ENCODE results near the gene RALGPS1.

Gene RALGPS1

DNA sequence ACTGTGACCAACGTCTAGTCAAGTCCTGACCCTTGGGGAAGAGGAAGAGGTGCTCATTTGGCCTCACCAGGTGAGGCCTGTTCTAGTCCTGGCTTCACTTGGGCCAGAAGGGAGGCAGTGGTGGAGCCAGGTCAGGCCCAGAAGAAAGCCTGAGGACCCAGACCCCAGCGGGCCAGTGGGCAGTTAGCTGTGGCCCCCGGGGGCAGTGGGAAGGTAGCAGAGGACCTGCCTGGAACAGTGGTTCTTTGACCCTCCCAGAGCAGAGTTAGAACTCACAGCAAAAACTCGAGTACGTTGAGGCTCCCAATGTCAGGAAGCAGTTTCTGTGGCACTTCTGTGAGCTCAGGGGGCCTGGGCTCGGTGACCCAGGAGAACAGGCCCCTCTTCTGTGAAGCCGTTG, 284.0 kb downstream of the RALGPS1 start:
- DNase-seq, result no peak

DNA sequence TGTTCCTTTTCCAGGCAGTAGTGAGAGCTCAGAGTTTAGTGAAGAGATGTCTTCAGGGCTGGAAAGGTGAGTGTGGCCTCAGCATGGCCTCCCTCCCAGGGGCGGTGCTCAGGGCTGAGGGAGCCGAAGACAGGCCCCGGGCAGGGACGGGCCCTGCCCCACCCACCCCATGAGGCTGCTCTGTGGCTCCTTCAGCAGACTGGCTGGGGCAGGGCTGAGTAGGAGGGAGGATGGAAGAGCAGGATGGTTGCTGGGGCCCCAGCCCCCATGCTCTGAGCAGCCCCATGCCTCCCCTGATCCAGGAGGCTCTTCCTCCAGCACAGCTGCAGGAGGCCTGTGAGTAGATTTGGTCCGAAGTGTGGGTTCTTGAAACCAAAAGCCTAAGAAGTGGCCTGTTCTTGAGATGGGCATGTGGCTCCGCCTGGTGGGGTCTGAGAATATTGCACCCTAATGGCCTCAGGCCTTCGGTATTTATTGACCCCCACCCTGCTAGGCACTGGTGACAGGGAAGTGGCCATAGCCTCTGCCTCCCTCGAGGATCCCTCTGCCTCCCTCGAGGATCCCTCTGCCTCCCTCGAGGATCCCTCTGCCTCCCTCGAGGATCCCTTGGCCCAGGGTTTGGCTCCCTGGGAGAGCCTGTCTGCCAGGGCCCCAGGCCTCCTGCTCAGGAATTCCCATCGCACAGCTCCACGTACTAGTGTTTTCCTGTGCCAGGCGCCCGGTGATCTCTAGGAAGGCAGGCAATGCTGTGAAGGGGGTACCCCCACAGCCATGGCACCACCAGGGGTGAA, 284.6 kb downstream of the RALGPS1 start:
- DNase-seq, result peak; percentile 29

DNA sequence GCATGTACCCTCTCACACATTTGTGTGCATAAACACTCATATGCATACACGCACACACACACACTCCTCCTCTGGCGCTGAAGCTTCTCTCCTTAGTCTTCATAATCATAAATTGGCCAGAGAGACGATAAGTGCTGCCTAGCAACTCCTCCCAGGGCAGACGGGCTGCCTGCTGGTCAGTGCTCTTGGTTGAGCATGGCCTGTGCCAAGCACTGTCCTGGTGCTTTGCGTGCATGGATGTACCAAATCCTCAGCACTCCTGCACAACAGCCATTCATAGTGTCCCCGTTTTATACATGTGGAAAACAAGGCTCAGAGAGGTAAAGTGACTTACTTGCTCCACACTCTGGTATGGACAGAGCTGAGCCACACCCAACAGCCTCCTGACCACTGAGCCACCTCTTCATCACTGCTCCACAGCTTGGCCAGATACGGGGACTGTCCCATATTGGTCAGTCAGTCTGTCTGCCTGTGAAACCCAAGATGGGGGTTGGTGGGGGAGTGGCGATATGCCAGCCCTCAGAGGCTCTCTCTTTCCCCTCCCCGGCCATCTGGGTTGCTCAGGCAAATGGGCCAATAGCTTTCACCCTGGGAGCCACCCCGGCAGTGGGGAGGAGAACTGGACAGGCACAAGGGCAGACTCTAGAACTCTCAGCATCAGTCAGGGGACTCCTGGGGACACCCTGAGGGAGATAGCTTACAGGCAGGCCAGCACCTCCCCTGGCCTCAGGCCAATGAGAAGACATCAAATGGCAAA, 285.7 kb downstream of the RALGPS1 start:
- no peak for DNase-seq

DNA sequence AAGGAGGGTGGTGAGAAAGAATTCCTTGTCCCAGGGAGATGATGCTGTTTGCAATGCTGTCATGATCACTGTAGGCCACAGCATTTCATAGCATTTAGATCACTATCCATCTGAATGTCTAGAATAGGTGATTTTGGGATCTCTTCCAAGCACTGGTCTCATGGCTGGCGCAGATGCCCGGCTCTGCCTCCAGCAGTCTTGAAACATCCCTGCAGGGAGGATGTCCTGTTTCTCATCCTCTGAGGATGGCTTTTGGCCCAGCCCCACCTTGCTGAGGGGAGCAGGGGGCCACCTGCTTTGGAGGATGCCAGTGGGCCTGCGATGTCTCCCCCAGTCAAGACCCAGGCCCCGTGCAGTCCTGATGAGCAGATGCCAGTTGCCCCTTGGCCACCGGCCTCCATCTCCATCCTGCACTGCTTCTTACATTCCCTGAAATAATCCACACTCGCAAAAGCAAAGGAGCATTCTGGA, 286.5 kb downstream of the RALGPS1 start:
- no peak for DNase-seq

DNA sequence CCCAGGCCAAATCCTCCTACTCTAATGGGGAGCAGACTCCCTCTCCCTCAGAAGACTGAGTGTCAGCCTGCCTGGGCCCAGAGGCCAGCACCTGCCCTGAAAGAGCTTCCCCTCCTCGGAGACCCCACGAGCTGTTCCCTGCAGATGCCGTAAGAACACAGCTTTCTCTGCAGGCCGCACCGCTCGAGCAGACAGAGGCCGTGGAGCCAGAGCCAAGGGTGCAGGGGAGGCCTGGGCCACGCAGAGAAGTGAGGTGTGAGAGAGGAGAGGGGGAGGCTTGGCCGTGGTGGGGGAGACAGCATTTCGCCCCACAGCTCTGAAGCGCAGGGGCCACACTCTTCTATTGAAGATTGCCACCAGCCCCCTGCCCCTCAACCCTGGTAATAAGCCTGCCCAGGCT, 287.1 kb downstream of the RALGPS1 start:
- DNase-seq, result no peak

DNA sequence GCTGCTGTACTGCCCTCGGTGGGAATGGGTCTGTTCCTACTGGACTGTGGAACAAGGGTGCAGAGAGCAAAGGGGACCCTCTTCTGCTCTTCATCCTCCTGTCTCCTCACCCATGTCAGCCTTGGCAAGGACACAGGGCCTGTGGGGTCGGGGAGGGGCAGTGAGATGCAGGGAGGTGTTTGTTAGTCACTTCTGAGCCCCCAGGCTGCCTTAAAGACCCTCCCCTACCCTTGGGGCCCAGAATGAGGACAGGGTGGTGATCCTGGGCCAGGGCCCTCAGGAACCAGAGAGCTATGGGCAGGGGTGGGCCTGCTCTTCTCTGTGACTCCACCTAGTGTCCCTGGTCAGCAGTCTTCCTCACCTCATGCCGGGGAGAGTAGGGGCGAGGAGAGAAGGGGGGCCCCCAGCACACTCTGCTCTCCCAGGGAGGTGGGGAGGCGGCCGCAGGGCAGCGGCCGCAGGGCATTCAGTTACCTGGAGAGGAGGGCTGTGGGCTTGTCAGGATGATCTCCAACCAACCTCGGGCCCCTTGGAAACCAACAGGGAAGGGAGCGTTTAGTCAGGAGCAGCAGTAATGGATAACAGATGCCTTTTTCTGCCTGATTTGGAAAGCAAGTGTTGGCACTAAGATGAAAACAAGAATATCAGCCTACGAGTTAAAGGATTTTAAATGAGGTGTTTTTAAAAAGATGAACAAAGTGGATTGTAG, 288.0 kb downstream of the RALGPS1 start:
- DNase-seq, result no peak

DNA sequence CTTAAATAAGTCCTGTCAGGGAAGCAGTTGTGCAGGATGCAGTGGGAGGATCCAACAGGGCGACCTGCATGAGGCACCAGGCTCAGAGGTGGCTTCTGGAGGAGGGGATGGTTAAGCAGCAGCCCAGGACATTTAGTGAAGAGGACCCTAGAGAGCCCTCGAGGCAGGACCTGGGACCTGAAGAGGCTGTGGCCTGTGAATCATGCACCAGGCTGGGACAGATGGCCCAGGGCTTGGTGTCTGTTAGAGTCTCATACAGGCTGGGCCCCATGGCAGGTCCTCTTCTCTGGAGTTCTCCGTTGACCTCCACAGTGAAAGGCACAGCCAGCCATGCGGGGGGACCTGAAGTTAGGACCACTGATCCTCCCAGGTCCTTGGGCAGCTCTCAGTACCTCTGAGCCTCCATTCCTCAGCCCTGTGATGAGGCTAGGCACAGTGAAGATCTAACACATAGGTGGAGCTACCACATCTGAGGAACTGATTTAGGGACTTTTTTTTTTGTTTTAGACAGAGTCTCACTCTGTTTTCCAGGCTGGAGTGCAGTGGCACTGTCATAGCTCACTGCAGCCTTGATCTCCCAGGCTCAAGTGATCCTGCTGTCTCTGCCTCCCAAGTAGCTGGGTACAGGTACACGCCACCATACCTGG, 289.2 kb downstream of the RALGPS1 start:
- DNase-seq, result no peak

DNA sequence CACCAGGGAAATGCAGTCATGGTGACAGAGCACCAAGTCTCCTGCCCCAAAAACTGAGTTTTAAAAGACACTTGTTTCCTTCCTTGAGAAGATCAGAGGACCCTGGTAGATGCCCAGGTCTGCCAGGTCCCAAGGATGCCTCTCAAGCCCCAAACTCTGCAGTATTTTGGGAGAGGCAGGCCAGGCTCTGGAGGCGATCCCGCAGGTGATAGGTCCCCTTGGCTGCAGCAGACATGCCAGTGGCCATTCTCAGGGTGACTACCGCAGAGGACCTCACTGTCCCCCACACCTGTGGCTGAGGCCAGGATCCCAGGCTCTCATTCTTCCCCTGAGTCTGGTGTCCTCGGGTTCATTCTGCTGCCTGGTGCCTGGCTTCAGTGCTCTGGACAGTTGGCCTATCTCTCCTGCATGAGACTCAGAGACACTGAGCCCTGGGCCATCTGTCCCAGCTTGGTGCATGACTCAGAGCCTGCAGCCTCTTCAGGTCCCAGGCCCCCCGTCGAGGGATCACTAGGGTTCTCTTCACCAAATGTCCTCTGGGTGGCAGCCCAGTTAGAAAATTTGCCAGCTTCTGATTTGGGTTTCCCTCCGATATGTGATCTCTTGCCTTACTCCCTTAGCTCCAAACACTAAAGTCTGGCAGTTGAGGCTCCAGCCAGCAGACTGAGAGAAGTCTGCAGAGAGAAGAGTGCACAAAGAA, 290.3 kb downstream of the RALGPS1 start:
- no peak for DNase-seq

DNA sequence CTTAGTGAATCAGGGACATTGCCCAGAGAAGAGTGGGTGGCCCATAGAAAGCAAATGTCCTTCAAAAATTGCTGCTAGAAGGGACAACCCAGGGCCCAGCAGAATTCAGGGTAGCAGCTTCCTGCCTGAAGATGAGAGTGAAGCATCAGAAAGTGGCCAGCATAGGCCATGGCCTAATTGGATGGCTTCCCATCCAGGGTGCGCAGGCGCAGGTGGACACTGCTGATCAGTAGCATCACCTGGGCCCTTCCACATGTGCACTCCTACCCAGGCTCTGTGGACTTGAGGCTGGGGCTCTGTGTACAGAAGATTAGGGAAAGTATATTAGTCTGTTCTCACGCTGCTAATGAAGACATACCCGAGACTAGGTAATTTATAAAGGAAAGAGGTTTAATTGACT, 291.4 kb downstream of the RALGPS1 start:
- no peak for DNase-seq

DNA sequence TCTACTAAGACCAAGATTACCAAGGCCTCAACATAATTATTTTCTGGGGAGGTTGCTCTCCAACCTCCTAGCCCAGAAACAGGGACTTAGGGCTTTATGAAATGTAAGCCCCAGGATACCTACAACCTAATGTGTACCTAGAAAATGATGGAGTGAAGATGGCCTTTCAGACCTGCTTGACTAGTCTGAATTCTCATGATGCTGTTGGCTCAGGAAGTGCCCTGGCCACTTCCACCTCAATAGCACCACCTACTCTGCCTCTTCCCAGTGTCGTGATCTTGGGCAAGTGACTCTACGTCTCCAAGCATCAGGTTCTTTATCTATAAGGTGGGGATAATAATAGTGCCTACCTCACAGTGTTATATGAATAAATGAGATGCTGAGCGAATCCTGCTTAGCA, 292.1 kb downstream of the RALGPS1 start:
- no peak for DNase-seq

DNA sequence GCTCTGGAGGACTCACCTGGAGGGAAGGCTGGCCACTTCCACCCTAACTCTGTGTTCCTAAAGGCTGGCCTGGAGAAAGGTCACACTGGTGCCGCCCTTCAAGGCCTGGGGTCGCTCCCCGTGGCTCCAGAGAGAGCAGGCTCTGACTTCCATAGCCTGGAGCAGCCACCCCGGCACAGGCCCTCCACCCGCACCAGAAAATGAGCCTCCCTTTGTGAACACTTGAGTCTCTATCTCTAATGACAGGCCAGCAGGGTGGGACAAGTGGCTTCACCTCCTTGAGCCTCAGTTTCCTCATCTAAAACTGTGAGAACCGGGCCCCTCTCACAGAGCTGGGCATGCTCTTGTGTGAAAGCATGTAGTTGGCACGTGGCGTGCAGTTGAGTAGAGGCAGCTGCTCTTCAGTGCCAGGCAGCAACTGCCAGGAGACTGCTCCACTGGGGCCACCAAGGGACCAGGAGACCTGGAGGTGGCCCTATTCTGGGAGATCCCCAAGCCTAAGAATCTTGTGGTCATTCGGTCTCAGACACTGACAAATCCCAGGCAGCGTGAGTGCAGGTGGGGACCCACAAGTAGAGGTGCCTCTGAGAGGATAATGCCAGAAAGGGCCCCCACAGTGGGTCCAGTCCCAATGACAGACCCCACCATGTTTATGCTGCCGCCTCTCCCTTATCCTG, 293.3 kb downstream of the RALGPS1 start:
- DNase-seq, result no peak

DNA sequence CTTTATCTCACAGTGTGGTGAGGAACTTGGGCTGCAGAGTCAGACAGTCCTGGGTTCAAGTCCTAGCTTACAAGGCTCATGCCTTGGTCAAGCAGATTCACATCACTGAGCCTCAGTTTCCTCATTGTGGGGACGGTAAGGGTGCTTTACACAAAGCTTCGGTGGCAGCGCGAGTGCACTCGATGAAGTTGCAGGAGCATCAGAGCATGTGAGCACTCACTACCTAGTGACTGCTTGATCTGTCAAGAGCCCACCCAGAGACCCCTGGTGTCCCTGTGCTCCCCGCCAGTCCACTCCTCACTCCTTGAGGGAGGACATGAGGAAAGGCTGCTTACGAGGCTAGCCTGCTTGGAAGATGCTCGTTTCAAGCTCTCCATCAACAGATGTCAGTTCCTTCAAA, 293.8 kb downstream of the RALGPS1 start:
- DNase-seq, result no peak

DNA sequence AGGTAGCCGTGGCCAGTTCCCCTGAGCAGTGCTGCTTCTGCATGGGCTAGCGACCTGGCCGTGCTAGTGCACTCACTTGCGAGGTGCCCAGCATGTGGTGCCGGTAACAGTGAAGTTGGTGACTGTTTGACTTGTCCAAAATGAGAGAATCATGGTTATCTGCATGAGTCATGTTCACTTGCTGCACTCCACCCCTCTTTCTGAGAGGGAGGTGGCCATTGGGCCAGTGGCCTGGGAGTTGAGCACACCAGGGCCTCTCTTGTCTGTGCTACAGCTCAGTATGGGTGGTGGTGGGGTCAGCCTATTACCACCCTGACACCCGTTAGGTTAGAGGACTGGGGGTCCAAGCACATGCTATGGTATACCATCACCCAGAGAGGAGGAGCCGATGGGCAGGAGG, 294.6 kb downstream of the RALGPS1 start:
- DNase-seq, result no peak

DNA sequence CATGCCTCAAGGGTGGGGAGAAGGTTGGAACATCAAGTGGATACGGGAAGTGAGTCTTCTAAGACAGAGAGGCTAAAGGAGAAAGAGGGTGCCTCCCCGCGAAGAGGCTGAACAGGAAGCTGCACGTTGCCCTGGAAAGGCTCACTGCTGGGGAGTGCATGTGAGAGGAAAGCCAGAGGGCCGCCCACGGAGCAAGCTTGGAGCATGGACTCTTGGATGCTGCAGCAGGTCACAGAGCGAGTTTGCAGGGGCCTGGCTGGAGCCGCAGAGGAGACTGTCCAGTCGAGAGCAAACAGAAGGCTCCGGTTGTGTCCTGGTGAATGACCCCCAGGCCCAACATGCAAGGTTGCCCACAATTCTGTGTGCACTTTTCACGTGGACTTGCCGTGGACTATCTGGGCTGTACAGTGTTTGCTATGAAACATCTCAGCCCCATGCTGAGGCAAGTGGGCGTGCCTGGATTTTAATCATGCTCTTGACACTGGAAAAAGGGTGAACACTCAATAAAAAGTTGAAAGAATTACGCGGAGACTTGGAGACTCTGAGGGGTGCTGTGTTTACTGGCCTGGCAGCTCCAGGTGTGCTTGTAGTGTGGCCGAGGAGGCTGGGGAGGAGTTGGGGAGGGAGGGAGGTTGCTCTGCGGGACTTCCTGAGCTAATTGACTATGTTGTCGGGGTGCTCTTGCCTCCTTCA, 295.5 kb downstream of the RALGPS1 start:
- no peak for DNase-seq

DNA sequence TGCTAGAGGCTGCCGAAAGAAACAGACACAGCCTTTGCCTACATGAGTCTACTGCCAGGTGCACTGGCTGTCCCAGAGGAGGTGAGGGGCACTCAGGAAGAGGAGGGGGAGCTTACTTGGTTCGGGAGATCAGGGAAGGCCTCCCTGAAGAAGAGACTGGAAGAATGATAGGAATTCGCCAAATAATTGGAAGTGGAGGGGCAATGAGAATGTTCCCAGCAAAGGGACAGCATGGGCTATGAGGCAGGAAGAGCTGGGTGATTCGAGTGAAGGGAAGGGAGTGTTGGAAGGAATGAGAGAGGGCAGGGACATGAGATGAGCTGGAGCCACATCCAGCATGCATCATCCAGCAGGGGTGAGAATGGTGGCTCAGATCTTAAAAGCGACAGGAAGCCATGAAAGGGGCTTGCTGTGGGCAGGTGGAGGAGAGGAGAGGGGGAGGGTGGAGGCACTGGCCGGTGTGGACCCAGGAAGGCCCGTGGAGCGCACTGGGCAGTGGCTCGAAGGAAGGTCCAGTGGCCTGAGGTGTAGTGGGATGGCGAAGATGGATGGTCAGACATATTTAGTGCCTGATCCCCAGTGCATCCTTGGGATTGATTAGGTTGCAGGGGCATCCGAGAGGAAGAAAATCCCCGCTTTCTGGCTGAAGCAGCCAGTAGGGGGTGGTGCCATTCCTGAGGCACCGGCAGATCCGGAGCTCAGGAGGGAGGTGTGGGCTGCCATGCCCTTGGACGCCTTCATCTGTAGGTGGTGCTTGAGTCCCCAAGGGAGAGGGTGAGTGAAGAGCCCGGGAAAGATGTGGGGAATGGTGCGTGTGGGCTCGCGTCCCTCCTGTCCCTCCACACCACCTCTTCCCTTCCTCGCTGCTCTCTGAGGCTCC, 296.5 kb downstream of the RALGPS1 start:
- no peak for DNase-seq

DNA sequence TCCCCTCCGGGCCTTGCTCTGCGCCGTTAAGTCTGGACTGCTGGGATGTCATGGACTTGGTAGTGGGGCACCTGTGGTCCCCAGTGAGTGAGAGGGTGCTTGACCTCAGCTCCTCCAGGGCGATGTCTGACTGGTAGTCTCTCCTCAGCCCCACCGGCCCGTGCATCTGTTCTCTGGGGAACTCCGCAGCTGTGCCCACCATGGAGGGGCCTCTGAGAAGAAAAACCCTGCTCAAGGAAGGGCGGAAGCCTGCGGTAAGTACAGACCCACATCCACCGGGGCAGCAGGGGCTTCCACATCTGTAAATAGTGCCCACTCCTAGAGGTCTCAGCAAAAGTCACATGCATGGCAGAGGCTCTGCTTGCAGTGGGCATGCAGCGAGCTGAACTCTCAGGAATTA, 297.4 kb downstream of the RALGPS1 start:
- DNase-seq, result no peak

DNA sequence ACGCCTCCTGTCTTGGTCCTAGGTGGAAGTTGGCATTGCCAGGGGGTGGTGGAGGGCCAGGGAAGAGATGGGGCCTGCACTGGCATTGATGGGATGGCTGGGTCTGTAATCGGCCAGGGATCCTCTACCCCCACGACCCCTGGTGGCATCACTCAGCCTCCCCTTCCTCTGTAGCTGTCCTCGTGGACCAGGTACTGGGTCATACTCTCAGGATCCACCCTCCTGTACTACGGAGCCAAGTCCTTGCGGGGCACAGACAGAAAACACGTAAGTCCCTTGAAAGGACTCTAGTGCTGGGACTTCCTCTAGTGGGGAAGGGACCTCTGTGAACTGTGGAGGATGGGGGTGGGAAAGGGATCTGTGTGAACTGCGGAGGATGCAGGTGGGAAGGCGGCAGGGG, 297.9 kb downstream of the RALGPS1 start:
- DNase-seq, result no peak

DNA sequence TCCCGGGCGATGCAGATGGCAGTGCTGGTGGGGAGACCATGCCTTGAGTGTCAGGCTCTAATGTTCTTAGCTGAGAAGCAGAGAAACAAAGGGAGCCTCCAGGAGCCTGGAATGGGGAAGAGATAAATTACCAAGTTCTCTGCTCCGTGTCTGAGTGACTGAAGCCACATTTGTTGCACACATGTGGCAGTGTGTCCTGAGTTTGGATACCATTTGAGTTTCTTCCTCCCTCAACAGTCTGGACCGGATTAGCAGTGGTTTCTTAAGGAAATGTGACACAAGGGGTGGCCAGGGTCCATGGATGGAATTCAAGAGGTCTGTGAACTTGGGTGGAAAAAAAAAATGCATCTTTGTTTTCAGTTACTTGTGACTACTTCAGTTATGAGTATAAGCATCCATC, 299.3 kb downstream of the RALGPS1 start:
- no peak for DNase-seq

DNA sequence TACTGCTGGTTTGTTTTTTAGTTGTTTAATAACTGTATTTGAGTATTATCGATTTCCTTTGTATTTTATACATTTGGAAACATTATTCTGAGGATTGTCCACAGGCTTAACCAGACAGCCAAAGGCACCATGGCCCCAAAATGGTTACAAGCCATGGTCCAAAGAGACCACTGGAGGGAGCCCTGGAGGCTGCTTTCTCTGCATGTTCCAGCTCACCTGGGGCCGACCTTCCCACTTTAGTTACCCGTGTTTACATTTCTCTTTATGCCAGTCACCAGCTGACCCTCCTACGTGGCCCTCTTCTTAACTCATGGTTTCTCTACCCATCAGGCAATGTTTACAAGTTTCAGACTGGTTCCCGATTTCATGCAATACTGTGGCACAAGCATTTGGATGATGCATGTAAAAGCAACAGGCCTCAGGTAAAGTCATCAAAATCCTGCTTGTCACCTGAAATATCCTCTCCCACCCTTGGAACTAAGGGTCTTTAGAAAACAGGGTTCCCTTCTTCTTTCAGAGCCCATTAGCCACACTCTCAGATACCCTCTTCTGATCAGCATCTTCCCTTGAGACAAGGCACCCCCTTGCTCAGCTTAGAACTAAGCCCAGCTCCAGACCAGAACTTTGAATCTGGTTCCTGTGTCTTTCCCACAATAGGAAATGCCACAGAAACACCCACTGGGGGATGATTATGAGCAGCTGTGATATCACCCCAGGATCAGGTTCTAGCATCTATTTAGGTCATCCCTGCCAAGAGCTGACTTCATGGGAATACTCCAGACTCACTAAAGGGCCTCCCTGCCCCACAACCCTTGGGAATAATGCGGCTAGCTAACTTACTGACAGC, 300.1 kb downstream of the RALGPS1 start:
- peak; percentile 49 for DNase-seq

Data from NCI-H1436 (cell line).